HG03064 (cell line): Measurements from ENCODE around the gene PEDS1.
"Not testable (repeated sequence)": the region's sequence is repeated elsewhere in the genome, so short reads cannot be mapped to it uniquely, and the experiment has no call there.

Source experiments
- ATAC-seq: cut with Tn5 transposase; IDR thresholded peaks from one replicate; pipeline ENCODE4 v1.9.1; 2021; ENCODE audit warnings: low read depth; ENCODE audit not compliant: unreplicated experiment

The PEDS1 gene

DNA sequence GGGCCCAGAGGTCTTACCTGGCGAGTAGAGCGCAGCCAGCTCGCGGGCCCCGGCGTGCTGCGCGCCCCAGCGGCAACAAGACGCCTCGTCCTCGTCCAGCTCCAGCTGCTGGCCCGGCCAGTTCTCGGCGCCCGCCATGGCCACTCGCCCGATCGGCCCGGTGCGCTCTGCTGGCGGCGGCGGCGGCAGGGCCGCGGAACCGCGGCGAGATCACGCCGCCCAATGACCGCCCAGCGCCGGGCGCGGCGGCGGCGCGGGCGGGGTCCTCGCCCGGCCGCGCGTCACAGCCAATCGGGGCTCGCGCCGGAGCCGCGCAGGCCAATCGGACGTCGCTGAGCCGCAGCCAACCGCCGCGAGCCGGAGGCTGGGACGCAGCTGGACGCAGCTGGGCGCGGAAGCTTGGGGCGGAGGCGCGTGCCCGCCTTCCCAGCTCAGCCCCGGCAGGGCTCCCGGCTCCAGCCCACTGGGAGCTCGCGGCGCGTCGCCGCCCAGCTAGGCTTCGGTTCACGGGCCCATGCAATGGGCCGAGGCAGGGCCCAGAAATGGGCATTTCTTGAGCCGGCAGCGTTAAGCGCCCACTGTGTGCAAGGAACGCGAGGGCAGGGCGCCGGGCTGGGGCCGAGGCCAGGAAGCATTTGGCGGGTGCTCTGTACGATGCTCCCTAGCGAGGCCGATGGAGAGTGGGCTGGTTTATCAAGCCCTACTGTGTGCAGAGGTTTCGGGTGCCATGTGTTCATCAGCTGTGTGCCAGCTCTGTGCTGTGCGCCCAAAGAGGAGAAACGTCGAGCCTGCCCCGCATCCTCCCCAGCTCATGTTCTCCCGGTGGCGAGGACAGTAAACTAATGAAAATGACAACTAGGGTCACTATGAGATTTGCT, at the start of gene PEDS1:
Gene PEDS1, minus strand, starts transcription at position 224 of the 878 bp plus-strand sequence. Its CDS starts 86 bp downstream, at position 138.
- ATAC-seq, result peak; percentile 90

DNA sequence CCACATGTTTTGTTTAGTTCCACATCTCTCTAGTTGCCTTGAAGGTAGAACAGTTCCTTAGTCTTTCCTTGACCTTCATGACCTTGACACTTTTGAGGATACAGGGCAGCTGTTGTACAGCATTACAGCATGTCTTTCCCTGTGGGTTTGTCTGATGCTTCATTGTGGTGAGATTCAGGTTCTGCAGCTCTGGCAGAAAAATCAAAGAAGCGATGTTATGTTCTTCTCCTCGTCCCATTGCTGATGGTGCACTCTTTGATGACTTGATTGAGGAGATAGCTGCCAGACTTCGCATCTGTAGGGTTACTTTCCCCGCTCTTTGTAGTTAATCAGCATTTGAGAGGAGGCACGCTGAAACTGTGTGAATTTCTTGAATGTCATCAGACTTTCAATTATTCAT, 49.2 kb upstream of the PEDS1 start:
- no peak for ATAC-seq

DNA sequence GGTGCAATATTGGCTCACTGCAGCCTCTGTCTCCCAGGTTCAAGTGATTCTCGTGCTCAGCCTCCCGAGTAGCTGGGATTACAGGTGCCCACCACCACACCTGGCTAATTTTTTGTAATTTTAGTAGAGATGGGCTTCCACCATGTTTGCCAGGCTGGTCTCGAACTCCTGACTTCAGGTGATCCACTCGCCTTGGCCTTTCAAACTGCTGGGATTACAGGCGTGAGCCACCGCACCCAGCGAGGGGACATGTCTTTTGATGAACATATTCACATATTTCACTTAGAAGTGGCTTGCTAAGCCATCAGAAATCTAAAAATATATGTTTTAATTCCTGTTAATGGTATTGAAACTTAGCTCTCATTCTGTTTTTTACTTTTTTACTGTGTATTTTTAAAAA, 48.2 kb upstream of the PEDS1 start:
- not testable (repeated sequence) for ATAC-seq

DNA sequence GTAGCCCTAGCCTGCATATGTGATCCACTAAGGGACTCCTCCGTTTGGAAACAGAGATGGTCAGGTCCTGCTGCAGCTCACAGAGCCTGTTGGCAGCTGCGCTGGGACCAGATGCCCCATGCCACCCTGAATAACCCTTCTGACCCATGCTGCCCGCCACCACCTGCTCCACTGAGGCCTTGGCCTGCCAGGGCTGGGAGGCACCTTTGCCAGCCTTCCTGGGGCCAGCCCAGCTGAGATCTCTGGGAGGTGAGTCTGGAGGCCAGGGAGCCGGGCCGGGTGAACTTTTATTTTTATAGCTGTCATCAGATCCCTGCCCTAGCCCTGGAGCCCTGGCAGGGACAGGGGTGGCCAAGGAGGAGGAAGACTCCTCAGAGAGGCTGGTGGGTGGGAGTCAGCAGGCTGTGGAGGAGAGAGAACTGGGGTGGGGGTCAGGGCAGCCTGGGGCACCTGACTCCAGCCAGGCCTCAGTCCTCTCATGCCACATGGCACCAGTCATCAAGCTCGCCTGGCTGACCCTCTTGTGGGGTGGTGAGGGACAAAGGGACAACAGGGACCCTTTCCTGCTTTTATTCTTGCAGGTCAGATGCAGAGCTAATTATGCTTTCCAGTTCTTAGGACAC, 47.1 kb upstream of the PEDS1 start:
- no peak for ATAC-seq

DNA sequence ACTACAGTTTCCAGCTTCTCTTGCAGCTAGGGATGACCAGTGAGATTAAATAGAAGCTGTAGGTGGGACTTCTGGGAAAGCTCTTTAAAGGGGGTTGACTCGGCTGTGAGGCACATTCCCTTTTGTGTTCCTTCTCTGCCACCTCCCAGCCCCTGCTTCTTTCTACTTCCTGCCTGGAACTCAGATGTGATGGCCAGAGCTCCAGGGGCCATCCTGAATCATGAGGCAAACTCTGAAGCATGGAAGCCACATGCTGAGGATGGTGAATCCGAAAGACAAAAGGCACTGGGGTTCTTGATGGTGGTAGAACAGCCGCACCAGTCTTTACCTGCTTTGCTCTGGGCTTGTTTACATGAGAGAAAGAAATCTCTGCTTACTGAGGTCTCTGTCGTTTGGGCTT, 46.2 kb upstream of the PEDS1 start:
- no peak for ATAC-seq

DNA sequence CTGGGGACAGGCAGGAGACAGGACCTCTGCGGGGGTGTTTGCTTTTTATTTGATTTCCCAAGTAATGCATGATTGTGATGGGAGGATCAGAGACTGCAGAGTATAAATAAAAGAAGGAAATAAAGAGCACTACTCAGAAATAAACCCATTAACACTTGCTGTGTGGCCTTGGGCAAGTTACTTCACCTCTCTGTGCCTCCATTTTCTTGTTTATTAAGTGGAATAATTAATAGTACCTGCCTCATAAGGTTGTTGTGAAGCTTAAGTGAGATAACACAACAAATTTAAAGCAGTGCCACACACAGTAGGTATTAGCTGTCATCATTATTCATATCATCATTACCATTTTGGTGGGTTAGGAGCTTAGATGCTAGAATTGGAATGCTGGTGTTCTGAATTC, 45.2 kb upstream of the PEDS1 start:
- no peak for ATAC-seq

DNA sequence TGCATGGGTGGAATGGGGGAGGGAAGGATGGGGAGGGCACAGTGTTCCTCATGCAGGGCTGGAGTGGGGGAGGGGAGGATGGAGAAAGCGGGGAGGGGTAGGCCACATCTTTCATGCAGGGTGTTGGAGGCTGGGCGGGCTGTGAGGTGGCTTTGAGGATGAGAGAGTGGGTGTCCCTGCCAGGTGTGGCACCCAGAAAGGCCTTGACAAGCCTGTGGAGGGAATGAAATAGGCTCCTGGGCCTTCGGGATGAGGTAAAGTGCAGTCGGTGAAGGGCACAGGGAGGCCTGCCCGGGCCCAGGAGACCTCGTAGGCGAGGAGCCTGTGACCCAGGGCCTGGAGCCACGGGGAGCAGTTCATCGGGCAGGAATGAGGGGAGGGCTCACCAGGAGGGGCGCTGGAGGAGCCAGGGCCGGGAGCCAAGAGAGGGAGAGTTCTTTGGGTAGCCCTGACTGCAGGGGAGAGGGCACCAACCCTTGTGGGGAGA, 44.7 kb upstream of the PEDS1 start:
- ATAC-seq, result no peak

DNA sequence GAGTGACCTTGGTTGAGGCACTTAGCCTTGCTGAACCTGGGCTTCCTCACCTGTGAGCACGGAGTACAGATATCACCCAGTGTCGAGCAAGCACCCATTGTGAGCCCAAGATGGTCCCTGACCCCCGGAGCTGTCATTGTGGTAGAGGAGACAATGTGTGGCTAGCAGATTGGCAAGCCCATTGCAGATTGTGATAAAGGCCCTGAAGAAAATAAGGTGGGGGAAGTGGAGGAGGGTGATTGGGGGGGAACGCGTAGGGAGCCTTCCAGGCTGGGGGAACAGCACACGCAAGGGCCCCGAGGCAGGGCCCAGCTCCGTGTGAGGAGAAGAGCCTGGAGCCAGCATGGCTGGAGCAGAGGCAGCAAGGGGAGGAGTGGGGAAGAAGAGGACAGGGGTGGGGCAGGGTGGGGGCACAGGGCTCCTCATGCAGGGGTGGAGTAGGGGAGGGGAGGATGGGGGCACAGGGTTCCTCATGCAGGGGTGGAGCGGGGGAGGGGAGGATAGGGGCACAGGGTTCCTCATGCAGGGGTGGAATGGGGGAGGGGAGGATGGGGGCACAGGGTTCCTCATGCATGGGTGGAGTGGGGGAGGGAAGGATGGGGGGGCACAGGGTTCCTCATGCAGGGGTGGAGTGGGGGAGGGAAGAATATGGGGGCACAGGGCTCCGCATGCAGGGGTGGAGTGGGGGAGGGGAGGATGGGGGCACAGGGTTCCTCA, 44.1 kb upstream of the PEDS1 start:
- ATAC-seq, result no peak

DNA sequence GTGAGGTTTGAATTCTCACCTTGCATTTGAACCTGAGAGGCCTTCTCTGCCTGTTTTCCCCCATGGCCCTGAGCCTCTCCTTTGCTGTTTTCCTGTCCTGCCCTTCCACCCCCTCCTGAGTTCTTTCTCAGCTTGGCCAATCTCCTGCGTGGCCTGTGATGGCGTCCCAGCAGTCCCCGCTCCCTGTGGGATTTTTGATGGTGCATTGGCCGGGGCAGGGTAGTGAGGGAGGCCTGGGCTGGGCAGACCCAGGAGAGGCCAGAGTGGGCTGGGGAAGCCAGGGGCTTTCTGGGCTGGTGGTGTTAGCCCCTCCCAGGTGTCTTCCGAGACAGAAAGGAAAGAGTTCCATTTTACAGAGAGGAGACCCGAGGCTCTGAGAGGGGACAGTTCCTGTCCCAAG, 43.4 kb upstream of the PEDS1 start:
- no peak for ATAC-seq

DNA sequence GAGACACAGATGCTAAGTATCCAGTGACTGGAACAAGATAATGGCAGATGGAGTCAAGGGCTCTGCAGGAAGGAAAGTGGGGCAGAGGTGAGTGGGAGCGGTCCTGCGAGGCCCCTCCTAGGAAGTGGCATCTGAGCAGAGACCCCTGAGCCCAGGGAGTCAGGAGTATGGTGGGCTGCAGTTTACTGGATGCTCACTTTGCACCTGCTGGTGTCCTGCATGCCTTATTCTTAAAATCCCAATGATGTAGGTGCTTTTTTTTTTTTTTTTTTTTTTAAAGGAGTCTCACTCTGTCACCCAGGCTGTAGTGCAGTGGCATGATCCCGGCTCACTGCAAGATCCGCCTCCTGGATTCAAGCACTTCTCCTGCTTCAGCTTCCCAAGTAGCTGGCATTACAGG, 42.7 kb upstream of the PEDS1 start:
- no peak for ATAC-seq

DNA sequence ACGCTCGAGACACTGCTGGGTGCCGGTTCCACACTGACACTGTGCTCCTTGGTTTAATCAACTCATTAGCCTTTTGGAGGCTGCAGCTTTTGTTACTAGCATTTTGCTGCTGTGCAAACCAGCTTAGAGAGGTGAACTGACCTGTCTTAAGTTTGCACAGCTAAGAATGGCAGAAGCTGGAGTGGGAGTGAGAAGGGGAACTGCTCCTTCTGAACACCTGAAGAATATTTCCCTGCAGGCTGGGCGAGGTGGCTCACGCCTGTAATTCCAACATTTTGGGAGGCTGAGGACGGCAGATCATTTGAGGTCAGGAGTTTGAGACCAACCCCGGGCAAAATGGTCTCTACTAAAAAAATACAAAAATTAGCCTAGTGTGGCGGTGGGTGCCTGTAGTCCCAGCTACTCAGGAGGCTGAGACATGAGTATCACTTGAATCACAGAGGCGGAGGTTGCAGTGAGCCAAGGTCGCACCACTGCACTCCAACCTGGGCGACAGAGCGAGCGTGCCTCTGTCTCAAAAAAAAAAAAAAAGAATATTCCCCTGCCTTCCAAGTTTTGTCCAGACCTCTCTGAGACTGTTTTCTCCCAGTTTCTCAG, 42.1 kb upstream of the PEDS1 start:
- no peak for ATAC-seq

DNA sequence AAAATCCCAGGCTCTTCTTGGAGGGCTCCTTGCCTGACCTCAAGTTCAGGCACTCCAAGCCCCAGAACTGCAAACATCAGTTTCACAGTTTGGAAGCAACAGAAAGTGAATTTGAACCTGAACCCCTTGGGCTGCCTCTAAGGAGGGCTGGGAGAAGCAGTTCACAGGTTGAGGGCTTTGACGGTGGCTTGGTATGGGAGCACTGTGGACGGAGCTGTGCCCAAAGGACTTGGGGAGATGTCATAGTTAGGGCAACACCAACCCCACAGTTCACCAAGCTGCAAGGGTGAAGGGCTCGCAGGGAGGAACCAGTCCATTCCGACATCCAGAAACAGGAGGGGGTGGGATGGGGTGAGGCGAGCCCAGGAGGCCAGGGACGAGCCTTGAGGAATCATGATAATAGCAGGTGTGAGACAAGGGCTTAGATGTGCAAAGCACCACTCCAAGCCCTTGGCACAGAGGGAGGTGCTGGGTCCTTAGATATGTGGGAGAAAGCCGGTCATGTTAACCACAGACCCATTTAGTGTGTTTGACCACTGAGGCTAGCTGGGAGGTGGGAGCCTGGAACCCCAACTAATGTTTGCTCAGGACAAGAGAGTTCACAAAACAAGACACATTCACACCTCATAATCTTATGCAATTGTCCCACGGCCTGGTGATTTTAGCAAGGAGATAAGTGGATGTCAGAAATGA, 41.5 kb upstream of the PEDS1 start:
- no peak for ATAC-seq

DNA sequence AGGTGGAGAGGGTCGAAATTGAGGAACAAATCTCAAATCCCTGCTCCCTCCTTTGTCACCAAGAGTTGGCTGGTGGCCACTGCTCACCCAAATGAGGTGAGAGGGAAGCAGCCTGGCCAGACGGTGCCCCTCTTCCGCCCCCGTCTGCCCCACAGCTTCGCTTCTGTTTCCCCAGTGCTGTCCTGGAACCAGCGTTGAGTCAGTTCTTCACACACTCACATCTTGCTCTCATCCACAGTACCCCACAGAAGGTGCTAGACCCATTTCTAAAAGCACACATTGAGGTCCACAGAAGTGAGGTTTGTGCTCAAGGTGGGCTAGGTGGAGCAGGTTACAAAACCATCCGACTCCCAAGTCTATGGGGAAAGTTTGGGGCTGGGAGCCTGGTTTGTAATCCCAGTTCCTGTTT, 40.9 kb upstream of the PEDS1 start:
- ATAC-seq, result no peak

DNA sequence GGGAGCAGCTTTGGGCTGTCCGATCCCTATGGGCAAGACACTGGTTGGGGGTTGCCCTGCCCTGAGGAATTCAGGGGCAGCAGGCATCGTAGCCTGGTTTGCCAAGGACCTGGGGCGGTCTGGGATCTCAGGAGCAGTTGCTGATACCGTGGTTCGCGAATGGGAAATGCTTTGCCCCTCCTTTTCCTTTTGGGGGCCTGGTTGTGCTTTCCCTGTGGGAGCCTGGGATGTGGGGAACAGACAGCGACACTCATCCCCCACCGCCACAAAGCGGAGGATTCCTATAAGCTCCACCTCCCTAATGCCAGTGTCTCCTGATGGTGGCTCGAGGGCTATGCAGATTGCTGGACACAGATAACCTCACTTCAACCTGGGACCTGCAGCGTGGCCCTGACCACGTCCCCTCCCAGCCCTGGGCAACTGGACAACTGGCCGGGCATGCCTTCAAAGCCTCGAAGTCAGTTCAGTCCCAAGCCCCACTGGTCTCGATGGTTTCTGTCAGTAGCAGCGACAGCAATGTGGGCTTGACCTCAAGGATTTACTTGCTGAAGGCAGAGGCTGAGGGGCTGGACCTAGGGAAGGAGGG, 40.4 kb upstream of the PEDS1 start:
- no peak for ATAC-seq

DNA sequence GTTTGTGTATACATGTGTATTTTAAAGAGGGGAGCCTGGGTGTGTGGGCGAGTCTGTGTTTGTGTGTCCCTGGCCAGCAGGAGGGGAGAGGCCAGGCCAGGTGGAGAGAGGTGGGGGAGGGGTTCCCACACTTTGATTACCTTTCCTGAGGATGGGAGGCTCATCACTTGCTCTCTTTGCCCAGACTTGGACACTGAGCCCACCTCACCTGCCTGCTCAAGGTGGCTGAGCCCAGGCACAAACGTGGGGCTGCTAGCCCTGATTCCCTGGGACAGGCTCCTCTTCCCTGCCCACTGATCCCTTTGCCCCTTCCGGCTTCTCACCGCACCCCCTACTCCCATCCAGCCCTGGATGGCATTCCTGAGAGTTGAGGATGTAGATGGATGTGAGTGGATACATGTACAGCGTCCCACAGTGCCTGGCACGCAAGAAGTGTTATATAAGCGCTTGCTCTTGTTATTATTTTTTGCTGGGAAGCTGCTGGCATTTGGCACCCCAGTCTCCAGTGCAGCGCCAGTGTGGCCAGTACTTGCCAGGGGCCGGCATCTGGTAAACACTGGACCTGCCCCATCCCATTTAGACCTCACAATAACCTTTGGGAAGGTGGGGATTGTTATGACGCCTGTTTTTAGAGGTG, 39.8 kb upstream of the PEDS1 start:
- ATAC-seq, result no peak

DNA sequence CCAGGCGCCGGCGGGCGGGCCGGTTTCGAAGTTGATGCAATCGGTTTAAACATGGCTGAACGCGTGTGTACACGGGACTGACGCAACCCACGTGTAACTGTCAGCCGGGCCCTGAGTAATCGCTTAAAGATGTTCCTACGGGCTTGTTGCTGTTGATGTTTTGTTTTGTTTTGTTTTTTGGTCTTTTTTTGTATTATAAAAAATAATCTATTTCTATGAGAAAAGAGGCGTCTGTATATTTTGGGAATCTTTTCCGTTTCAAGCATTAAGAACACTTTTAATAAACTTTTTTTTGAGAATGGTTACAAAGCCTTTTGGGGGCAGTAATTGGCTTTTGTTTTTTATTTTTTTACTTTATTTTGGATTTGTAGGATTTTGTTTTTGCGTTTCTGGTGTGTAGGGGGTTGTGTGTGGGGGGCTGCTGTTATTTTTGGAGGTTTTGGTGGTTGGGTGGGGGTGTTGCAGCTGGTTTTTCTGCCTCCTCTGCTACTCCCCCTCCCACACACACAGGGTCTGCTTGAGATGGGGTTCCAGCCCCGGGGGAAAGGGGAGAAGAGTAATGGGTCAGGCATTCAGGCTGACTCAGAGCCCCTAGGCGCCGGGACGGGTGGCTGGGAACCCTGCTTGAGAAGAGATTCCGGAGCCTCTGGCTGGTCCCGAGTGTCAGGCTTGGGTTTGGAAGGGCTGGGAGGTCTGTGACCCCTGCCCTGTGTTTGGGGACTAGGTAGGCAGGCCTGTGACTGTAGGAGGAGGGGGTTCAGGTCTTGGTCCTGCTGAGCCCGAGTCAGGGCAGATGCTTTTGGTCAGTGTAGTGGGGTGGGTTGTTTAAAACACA, 39.1 kb upstream of the PEDS1 start:
- ATAC-seq, result no peak

DNA sequence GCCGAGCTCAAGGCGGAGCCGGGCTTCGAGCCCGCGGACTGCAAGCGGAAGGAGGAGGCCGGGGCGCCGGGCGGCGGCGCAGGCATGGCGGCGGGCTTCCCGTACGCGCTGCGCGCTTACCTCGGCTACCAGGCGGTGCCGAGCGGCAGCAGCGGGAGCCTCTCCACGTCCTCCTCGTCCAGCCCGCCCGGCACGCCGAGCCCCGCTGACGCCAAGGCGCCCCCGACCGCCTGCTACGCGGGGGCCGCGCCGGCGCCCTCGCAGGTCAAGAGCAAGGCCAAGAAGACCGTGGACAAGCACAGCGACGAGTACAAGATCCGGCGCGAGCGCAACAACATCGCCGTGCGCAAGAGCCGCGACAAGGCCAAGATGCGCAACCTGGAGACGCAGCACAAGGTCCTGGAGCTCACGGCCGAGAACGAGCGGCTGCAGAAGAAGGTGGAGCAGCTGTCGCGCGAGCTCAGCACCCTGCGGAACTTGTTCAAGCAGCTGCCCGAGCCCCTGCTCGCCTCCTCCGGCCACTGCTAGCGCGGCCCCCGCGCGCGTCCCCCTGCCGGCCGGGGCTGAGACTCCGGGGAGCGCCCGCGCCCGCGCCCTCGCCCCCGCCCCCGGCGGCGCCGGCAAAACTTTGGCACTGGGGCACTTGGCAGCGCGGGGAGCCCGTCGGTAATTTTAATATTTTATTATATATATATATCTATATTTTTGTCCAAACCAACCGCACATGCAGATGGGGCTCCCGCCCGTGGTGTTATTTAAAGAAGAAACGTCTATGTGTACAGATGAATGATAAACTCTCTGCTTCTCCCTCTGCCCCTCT, 38.2 kb upstream of the PEDS1 start:
- no peak for ATAC-seq

DNA sequence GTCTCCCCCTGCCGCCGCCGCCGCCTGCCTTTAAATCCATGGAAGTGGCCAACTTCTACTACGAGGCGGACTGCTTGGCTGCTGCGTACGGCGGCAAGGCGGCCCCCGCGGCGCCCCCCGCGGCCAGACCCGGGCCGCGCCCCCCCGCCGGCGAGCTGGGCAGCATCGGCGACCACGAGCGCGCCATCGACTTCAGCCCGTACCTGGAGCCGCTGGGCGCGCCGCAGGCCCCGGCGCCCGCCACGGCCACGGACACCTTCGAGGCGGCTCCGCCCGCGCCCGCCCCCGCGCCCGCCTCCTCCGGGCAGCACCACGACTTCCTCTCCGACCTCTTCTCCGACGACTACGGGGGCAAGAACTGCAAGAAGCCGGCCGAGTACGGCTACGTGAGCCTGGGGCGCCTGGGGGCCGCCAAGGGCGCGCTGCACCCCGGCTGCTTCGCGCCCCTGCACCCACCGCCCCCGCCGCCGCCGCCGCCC, 37.6 kb upstream of the PEDS1 start:
- no peak for ATAC-seq
